HepG2 (cell line): ENCODE results near the gene CLEC16A.

Experiments
- AGO1 ChIP-seq: fragments of 200-400 bp; formaldehyde crosslinking; IDR thresholded peaks from 2 replicates; pipeline ENCODE4 v1.6.1; 2017; ENCODE audit warnings: mild to moderate bottlenecking, low read depth, low read length, moderate library complexity; ENCODE audit not compliant: poor library complexity, severe bottlenecking
- ARID5B ChIP-seq: IDR thresholded peaks from 2 replicates; pipeline ENCODE4 v1.4.0; 2020; ENCODE audit warnings: mild to moderate bottlenecking, missing genetic modification reagents
- BRF2 ChIP-seq: sonication (generic); formaldehyde crosslinking; IDR thresholded peaks from 2 replicates; pipeline ENCODE4 v1.8.1; 2022; ENCODE audit warnings: mild to moderate bottlenecking, missing genetic modification reagents
- CBX2 ChIP-seq, 2 experiments: fragments of 200-600 bp in 1 of 2; sonication (generic); formaldehyde crosslinking in 1 of 2; IDR thresholded peaks; 2 replicates each; pipeline versions ENCODE4 v1.7.0 to v1.8.1; 2018 to 2022; ENCODE audit warnings: low read depth in 2 of 2, low read length in 1 of 2, mild to moderate bottlenecking in 1 of 2, missing genetic modification reagents in 1 of 2
- CEBPB ChIP-seq: IDR thresholded peaks from 2 replicates; pipeline ENCODE4 v1.6.1; 2011; ENCODE audit warnings: low read depth, low read length, improper control_type of control experiment, borderline replicate concordance
- KAT2B ChIP-seq: fragments of 150-350 bp; IDR thresholded peaks from 2 replicates; pipeline ENCODE4 v1.6.1; 2014; ENCODE audit warnings: low read depth, low read length, borderline replicate concordance
- NR2C2 ChIP-seq: sonication (generic); formaldehyde crosslinking; IDR thresholded peaks from 2 replicates; pipeline ENCODE4 v1.4.0; 2020; ENCODE audit warnings: missing genetic modification reagents, mild to moderate bottlenecking, moderate library complexity, borderline replicate concordance
- POLR2A ChIP-seq, 2 experiments: IDR thresholded peaks; 2 replicates each; pipeline ENCODE4 v1.6.1; 2011; ENCODE audit warnings: low read depth in 2 of 2, low read length in 2 of 2, mild to moderate bottlenecking in 1 of 2, moderate library complexity in 1 of 2; ENCODE audit not compliant: insufficient read depth in 1 of 2
- STAG1 ChIP-seq: sonication (generic); formaldehyde crosslinking; IDR thresholded peaks from 2 replicates; pipeline ENCODE4 v1.4.0; 2020; ENCODE audit warnings: missing genetic modification reagents
- ZBTB43 ChIP-seq: sonication (generic); formaldehyde crosslinking; conservative IDR thresholded peaks from 2 replicates; pipeline ENCODE4 v1.4.0; 2020; ENCODE audit warnings: missing genetic modification reagents
- ZNF530 ChIP-seq: sonication (generic); formaldehyde crosslinking; IDR thresholded peaks from 2 replicates; pipeline ENCODE4 v1.5.0; 2020; ENCODE audit warnings: low read depth, mild to moderate bottlenecking, missing genetic modification reagents
- ZNF567 ChIP-seq: sonication (generic); formaldehyde crosslinking; IDR thresholded peaks from 2 replicates; pipeline ENCODE4 v1.8.1; 2023; ENCODE audit warnings: mild to moderate bottlenecking, missing genetic modification reagents, borderline replicate concordance

GRCh38 chr16:11117576-11118211 is 173.3 kb downstream of the CLEC16A start:
- TF ChIP-seq NR2C2, result no peak
- no peak for TF ChIP-seq CEBPB
- no peak for TF ChIP-seq ZBTB43
- TF ChIP-seq STAG1 (CRISPR knock-in tag), result no peak
- no peak for TF ChIP-seq ZNF530
- TF ChIP-seq ARID5B (CRISPR knock-in tag), result no peak
- TF ChIP-seq CBX2 (IDR thresholded peaks at IDR 0.05; ENCODE audit: low read depth, low read length), result no peak
- TF ChIP-seq CBX2 (CRISPR knock-in tag; IDR thresholded peaks at IDR 0.05; ENCODE audit: low read depth), result no peak
- no peak for TF ChIP-seq ZNF567
- no peak for TF ChIP-seq AGO1
- no peak for TF ChIP-seq BRF2 (CRISPR knock-in tag)
- no peak for TF ChIP-seq KAT2B
- no peak for TF ChIP-seq POLR2A (IDR thresholded peaks at IDR 0.05; ENCODE audit: insufficient read depth in 1 of 2, low read depth in 2 of 2, low read length in 2 of 2)
